H1 (cell line): ENCODE results near the gene RAD51D. TPM values are rescaled to one million over a fixed set of nuclear protein-coding genes. Genes with fewer than 3 reads are reported as not detected.

ENCODE experiments used
- CEBPB ChIP-seq: IDR thresholded peaks from 2 replicates; pipeline ENCODE4 v1.6.1; 2012; ENCODE audit warnings: low read depth, low read length
- CHD7 ChIP-seq: fragments of 300-600 bp; sonication (generic); IDR thresholded peaks from 2 replicates; pipeline ENCODE4 v1.7.1; 2012; ENCODE audit warnings: low read length, moderate library complexity, mild to moderate bottlenecking, inconsistent platforms; ENCODE audit not compliant: insufficient replicate concordance
- EP300 ChIP-seq, 2 experiments: IDR thresholded peaks; 1 replicate in 1 of 2; 2 replicates in 1 of 2; pipeline ENCODE4 v1.6.1; 2011 to 2012; ENCODE audit warnings: low read depth in 2 of 2, low read length in 2 of 2, mild to moderate bottlenecking in 2 of 2, borderline replicate concordance in 1 of 2, inconsistent platforms in 1 of 2, moderate library complexity in 1 of 2
- EZH2 ChIP-seq: fragments of 200-600 bp; sonication (generic); IDR thresholded peaks from 2 replicates; pipeline ENCODE4 v1.7.1; 2012; ENCODE audit warnings: low read depth, mild to moderate bottlenecking, moderate library complexity, low read length, inconsistent platforms; ENCODE audit not compliant: severe bottlenecking
- KDM5A ChIP-seq: fragments of 200-600 bp; IDR thresholded peaks from 2 replicates; pipeline ENCODE4 v1.7.1; 2012; ENCODE audit warnings: mild to moderate bottlenecking, low read length, inconsistent platforms, mixed read lengths
- NANOG ChIP-seq: IDR thresholded peaks from 2 replicates; pipeline ENCODE4 v1.6.1; 2011; ENCODE audit warnings: low read length, low read depth, mild to moderate bottlenecking, inconsistent platforms; ENCODE audit not compliant: insufficient read depth, poor library complexity, severe bottlenecking
- RXRA ChIP-seq: IDR thresholded peaks from 2 replicates; pipeline ENCODE4 v1.6.1; 2011; ENCODE audit warnings: low read depth, mild to moderate bottlenecking, low read length, moderate library complexity; ENCODE audit not compliant: insufficient read depth
- SP2 ChIP-seq: IDR thresholded peaks from 2 replicates; pipeline ENCODE4 v1.6.1; 2012; ENCODE audit warnings: mild to moderate bottlenecking, low read length, inconsistent platforms
- USF2 ChIP-seq: IDR thresholded peaks from 2 replicates; pipeline ENCODE4 v1.6.1; 2011; ENCODE audit warnings: low read length, improper control_type of control experiment
- polyA plus RNA-seq, 7 experiments: library from polyadenylated mRNA; depleted of rRNA in 3 of 7; stranded (reverse) in 5 of 7; unstranded in 2 of 7; fragments of >200 nt in 5 of 7; fragments of 200-250 nt in 2 of 7; gene quantifications; 1 replicate in 5 of 7; 2 replicates in 1 of 7; 4 replicates in 1 of 7; pipeline versions ENCODE4 v1.2.1 to v1.2.3, GENCODE V29; 2011 to 2013; ENCODE audit warnings: missing spikeins in 2 of 7, mixed read lengths in 2 of 7
- total RNA-seq: library from RNA; stranded (reverse); fragmentation: NEBNext Ultra II Directional; extraction: Animal tissue kit (Norgen Biotek cat#: 25700); gene quantifications from 2 replicates; pipeline ENCODE4 v1.2.1, GENCODE V29; 2021

RAD51D gene
- total and polyA plus RNA-seq, 2 of the 8 experiments (the other 6 are each of a cell fraction or from before 2014, with no cell fraction given): 10.2 to 12.9 TPM

- TF ChIP-seq CHD7: no peak
- no peak for TF ChIP-seq RXRA
- TF ChIP-seq CEBPB: peak; percentile 94
- no peak for TF ChIP-seq KDM5A
- no peak for TF ChIP-seq EZH2
- TF ChIP-seq EP300 (IDR thresholded peaks at IDR 0.05; ENCODE audit: borderline replicate concordance in 1 of 2, low read depth in 2 of 2, low read length in 2 of 2): no peak; a peak in 1 of 3 replicates
- TF ChIP-seq SP2: no peak
- TF ChIP-seq NANOG: peak; percentile 77
- no peak for TF ChIP-seq USF2
Observed at GRCh38 chr17:35063514-35064223, 56.0 kb downstream of the RAD51D start, which contains the start of gene RFFL (continued).
